HG03139 (cell line): Measurements from ENCODE around the gene PFKFB3.
A peak's percentile ranks its signal among the peaks of the same experiment; 100 is the strongest.
"Not testable (repeated sequence)": the region's sequence is repeated elsewhere in the genome, so short reads cannot be mapped to it uniquely, and the experiment has no call there.

Experiments used
- ATAC-seq: cut with Tn5 transposase; IDR thresholded peaks from one replicate; pipeline ENCODE4 v1.9.1; 2021; ENCODE audit not compliant: unreplicated experiment

Gene PFKFB3

DNA sequence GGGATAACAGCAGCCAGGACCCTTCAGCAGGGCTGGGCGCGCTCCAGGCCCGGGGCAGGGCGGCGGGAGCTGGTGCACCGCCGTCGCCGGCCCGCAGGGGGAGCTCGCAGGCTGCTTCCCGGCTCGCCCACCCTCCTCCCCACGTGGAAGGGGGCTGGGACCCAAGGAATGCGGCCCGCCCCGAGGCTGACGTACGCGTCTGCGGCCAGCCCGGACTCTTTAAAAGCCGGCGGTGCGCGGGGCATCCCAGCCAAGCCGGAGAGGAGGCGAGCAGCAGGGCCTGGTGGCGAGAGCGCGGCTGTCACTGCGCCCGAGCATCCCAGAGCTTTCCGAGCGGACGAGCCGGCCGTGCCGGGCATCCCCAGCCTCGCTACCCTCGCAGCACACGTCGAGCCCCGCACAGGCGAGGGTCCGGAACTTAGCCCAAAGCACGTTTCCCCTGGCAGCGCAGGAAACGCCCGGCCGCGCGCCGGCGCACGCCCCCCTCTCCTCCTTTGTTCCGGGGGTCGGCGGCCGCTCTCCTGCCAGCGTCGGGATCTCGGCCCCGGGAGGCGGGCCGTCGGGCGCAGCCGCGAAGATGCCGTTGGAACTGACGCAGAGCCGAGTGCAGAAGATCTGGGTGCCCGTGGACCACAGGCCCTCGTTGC lies at the start of gene PFKFB3:
Gene PFKFB3, plus strand, starts transcription at position 249 of the 647 bp plus-strand sequence. Its CDS starts 329 bp downstream, at position 578.
- ATAC-seq = peak; percentile 68

DNA sequence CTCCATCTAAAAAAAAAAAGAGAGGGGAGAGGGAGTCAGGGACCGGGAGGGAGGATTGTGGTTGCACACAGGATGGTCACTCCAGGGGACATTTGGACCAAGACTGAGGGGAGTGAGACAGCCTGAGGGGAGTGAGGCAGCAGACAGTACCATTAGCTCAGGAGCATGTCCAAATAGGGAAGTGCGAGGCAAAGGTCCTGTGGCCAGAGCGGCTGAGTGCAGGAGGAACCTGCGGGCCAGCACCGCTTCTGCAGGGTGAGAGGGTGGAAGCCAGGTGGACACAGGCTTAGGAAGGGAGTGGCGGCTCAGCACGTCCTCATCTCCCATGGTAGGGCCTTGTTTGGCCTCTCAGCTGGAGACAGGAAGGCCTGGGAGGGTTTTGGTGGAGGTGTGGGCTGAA lies 48.9 kb upstream of the PFKFB3 start:
- ATAC-seq = no peak

DNA sequence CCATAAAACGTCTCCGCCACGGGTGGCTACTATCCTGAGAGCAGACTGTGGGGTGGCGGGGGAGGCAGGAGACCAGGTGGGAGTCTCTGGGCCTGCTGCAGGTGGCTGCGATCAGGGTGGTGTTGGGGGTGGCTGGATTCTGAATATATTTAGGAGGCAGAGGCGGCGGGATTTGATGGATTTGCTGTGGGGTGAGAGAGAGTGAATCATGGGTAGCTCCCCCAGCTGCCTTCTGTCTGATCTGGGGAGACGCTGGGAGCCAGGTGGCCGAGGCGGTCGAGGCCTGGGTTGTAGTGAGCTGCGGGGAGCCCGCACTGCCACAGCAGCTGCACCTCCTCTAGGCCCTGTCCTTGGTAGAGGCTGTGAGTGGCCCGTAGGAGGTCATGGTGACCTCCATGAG lies 48.2 kb upstream of the PFKFB3 start:
- no peak for ATAC-seq

DNA sequence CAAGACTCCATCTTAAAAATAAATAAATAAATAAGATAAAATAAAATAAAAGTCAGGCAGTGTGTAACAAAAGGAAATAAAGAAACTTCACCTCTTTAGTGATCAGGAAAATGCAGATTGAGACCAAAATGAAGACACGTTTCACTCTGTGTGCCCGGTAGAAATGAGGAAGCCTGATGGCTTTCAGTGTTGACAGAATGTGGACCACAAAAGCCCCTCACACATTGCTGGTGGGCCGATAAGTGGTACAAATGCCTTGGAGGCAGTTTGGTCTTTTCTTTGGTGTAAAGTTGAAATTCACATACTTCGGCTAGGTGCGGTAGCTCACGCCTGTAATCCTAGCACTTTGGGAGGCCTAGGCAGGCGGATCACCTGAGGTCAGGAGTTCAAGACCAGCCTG lies 44.5 kb upstream of the PFKFB3 start:
- ATAC-seq = no peak

DNA sequence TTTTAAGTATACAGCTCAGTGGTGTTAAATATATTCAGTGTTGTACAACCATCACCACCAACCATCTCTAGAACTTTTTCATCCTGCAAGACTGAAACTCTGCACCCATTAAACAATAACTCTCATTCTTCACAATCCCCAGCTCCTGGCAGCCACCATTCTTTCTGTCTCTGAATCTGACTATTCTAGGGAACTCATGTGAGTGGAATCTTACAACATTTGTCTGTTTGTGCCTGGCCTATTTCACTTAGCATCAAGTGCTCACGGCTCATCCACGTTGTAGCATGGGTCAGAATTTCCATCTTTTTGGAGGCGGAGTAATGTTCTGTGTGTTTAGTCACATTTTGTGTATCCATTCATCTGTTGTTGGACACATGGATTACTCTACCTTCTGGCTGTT lies 40.8 kb upstream of the PFKFB3 start:
- no peak for ATAC-seq

DNA sequence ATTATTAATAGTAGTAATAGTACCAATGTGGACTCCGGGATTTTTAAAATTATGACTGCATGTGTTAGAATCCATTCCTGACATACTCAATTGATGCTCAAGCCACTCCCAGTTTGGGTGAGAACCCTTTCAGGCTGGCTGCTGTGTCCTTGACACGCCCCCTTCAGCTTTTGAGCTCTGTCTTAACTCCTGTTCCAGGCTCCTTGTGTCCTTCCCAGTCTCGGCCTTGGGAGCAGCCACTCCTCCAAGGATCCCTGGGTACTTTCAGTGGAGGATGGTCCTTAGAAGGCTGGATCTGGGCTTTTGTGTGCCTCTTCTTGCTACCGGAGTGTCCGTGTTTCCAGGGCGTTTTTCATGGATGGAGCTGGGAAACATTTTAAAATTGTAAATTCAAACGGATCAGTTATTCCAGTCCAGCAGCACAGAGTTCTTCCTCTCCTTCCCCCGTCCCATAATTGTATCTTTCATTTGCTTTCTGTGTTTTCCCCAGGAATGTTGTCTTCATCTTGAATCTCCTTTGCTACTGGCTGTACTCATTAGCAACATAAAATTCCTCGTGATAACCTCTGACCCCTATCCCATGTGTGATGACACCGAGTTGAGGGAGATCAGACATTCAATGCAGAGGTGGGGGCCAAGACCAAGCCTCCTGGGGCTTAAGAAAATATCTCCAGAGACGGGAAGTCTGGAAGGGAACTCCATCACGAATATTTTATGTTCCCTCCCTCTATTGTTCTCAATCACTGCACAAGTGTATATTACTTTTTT lies 40.0 kb upstream of the PFKFB3 start:
- ATAC-seq = no peak

DNA sequence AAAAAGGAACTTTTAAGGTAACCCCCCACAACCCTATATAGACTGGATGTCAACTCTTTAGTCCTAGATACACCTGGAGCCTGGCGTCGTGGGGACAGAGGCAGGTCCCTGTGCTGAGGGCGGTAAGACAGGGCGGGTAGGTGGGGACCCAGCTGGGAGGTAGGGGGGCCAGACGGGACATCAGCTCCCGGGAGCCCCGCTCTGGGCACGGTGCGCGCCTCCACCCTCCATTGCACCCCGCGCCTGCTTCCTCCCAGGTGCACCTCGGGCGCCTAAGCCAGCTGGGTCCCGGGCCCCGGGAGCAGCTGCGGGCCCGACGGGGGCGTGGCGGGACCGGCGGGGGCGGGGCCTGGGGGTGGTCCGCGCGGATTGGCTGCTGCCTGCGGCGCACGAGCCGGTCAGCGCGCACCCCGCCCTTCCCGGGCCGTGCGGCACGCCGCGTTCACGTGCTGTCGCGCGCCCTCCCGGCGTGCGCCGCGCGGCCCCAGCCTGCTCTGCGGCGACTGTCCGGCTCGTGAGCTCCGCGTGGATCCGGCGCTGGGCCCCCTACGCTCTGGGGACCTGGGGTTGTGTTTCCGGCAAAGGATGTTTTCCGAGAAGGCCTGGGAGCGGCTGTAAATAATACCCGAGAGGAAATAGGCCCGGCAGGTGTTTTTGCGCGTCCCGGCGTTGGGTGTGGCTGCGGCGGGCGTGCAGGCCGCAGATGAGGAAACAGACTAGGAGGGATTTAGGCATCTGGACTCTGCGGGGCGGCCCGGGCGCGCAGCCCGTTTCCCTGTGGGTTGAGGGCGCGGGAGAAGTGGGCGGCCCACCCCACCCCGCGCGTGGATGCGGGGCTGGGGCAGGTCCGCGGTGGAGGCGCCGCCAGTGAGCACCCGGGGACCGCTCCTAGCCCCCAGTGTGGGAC lies 39.1 kb upstream of the PFKFB3 start:
- peak; percentile 97 for ATAC-seq

DNA sequence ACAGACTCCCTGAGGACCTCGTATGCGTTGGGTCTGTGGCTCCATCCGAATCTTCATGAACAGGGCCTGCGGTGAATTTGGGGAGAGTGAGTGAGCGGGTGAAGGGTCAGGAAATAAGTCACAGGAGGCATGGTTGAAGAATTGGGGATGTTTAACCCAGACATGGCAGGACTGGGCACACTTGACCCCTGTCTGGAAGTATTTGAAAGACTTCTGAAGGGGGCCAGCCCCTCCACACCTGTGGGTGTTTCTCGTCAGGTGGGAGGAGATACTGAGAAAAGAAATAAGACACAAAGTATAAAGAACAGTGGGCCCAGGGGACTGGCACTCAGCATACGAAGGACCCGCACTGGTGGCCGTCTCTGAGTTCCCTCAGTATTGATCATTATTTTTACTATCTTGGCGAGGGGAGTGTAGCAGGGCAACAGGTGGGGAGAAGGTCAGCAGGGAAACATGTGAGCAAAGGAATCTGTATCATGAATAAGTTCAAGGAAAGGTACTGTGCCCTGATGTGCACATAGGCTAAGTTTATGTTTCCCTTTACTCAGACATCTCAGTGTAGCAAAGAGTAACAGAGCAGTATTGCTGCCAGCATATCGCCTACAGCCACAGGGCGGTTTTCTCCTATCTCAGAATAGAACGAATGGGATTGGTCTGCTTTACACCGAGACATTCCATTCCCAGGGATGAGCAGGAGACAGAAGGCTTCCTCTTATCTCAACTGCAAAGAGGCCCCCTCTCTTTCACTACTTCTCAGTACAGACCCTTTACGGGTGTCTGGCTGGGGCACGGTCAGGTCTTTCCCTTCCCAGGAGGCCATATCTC lies 38.2 kb upstream of the PFKFB3 start:
- no peak for ATAC-seq

DNA sequence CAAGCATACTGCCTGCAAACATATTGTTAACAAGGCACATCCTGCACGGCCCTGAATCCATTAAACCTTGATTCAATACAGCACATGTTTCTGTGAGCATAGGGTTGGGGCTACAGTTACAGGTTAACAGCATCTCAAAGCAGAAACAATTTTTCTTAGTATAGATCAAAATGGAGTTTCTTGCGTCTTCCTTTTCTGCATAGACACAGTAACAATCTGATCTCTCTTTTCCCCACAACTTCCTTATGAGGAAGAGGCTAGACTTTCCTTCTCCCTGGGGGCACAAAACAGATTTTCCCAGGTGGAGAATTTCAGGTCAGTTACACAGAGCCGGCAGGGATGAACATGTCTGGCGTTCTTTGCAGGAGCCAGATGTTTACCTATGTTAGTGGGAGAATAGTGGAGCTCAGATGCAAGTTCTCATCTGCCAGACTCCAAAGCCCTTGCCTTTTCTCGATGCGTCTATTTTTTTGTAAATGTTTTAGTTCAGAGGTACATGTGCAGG lies 37.5 kb upstream of the PFKFB3 start:
- no peak for ATAC-seq

DNA sequence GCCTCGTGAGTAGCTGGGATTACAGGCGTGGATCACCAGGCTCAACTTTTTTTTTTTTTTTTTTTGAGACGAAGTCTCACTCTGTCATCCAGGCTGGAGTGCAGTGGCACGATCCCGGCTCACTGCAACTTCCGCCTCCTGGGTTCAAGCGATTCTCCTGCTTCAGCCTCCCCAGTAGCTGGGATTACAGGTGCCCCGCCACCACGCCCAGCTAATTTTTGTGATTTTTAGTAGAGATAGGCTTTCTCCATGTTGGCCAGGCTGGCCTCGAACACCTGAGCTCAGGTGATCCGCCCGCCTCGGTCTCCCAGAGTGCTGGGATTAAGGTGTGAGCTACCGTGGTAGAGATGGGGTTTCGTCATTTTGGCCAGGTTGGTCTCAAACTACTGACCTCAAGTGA lies 36.8 kb upstream of the PFKFB3 start:
- ATAC-seq = not testable (repeated sequence)

DNA sequence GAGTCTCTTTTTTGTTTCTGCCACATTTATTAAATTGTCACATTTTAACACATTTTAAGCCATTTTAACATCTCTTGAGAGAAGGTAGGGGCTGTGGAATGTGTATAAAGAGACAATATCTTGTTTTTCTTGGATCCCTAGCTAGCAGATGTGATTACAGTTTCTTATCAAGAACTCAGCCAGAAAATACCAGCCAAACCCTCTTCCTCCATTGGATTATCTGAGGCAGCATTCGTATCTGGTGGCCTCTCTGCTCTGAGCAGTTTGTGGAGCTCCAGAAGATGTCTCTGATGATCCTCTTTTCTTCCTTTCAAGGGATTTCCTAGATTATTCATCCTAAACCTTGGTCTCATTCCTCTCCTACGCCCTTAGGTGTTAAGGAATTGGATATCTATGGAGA lies 35.3 kb upstream of the PFKFB3 start:
- no peak for ATAC-seq

DNA sequence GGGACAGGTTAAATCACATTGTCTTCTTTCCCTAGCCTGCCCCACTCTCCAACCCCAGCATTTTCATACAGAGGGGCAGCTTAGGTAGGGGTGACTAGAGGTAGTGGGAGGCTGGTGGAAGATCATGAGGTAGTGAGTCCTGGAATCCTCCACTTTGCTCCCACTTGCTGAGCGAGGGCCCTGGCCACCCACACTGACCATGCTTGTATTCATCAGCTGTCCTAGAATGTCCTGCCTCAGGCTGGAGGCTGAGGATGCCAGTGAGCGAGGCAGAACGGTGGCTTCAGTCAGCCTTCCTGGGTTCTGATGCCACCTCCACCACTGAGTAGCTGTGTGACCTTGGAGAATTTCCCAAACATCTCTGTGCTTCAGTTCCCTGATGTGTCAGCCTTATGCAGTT lies 34.6 kb upstream of the PFKFB3 start:
- ATAC-seq = no peak

DNA sequence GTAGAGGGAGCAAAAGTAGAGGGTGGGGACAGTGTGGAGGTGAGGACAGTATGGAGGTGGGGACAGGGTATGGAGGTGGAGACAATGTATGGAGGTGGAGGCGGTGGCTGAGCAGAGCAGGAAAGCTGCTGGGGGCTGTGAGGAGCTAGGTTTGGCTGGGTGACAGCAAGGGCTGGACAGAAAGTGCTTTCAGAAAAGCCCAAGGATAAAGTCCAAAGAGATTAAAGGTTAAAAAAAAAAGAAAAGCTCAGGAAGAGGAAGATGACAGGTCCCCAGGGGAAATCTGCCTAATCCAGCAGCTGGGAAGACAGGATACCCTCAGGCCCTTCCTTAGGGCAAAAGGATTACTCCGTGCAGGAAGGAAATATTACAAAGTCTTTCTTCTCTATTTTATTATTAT lies 32.1 kb upstream of the PFKFB3 start:
- ATAC-seq = no peak

DNA sequence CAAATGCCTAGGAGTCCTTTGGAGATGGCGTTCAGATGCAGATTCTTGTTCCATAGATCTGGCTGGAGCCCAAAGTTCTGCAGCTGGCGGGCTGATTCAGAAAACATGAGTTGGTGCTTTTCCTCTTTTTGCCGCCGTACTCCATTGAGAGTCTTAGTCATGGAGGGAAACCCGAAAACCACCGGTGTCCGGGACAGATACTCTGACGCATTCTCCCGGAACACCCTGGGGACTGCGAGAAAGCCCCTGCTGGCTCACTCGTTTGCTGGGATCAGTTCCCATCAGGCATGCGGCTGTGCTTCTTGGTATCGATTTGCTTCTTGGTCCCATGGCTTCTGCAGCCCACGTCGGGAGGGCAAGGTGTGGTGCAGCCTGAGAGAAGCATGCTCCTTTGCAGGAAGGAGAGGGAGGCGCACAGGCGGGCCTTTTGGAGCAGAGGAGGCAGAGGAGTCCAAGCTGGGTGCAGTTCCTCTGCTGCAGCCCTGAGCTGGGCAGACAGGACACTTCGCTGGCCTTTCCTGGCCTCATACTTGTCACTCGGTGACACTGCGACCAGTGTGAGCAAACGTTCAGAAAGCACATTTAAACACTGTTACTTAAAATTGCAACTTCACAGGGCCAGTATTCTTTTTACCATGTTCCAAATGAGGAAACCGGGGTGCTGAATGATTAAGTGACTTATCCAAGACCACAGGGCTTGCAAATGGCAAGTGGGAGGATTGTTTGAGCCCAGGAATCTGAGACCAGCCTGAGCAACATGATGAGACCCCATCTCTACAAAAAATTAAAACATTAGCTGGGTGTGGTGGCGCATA lies 30.6 kb upstream of the PFKFB3 start:
- no peak for ATAC-seq

DNA sequence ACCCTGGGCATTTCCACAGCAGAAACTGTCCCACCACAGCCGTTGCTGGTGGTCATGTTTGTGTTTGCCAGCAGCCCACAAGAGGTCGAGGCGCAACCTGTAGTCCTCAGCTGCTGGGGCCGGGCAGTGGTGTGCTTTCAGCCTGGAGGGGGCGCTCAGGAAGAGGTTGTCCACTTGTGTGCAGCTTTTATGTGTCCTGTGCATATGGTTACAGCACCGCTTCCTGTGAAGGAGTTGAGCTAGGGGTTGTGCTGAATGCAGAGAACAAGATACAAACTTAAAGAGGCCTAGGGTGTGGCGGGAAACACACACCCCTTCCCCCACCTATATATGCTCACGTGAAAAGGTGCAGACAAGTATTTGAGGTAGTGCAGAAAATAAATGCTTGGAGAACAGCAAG lies 29.5 kb upstream of the PFKFB3 start:
- ATAC-seq = no peak

DNA sequence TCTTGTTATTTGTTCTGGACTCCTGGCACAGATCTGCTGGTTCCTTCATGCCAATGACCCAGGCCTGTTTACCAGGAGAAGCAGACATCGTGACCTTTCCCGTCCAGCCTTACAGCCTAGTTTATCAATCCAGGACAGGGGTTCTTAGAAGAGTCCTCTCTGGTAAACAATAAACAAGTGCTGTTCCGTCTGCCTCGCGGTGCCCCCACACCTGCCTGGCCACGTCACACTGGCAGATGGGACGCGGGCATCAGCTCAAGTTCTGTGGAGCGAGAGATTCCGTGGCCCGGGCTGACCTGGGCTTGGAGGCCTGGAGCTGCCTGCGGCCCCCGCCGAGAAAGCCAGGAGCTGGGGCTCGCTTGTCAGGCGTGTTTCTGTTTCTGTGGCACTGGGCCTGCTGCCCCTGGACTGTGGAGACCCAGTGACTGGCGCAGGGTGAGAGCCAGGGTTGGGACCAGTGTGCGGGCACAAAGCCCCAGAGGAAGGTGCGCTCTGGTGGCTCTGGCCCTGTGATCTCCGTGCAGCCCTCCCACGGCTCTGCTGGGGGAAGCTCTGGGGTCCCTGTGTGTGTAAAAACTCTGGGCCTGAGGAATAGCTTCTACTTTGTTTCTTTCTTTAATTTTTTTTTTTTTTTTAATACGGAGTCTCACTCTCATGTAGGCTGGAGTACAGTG lies 28.4 kb upstream of the PFKFB3 start:
- no peak for ATAC-seq

DNA sequence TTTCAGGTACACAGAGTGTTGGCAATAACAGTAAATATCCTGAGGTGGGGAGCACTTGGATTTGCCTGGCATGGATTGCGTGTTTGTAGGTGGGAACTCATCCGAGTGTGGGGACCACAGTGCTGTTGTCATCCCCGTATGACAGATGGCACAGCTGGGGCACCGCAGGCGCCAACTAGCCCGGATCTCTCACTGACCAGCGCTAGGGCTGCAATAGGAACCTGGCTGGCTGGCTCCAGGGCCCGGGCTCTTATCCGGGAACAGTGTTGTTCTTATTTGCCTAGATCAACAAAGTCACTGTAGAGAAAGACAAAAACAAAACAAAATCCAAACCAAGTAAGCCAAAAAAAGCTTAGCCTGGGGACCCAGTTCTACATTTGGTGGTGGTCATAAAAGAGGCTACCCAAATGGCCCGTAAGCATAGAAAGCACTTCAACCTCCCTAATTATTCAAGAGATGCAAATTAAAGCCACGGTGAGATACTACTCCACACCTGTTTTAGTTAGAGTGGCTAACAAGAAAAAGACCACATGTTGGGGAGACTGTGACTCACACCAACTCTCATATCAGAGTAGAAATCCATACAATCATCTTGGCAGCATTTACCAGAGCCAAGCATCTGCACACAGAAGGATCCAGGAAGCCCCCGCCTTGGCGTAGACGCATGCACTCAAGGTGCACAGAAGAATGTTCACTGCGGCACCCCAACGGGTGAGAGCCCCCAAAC lies 27.2 kb upstream of the PFKFB3 start:
- ATAC-seq = no peak

DNA sequence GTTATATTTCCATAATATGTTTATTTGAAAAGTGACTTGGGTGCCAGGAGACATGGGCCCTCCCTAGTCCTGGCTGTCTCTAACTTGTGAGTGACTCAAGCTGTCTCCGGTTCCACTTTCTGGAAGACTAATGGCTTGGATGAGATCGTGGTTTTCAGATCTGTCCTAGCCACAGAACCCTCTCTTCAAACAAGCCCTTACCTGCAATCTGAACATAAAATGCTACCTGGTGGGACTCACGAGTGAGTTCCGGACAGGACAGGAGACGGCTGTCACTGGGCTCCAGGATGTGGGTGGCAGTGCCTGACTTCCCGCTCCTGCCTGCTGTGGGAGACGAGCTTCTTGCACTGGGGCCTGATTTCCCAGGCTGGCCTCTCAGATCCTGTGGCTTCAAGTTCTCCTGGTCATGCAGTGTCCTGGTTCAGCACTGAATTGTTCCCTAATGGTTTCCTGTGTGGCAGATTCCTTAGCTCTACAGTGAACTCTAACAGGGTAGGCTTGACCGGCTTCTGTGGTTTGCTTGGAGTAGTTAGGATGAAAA lies 26.0 kb upstream of the PFKFB3 start:
- ATAC-seq = no peak
